HL-60 (cell line): Measurements from ENCODE around the gene INAFM2.

Experiments used
- CTCF ChIP-seq: IDR thresholded peaks from one replicate; pipeline ENCODE4 v1.5.1; 2011; ENCODE audit warnings: low read length, control low read depth, inconsistent platforms; ENCODE audit not compliant: insufficient read depth
- GABPA ChIP-seq: IDR thresholded peaks from 2 replicates; pipeline ENCODE4 v1.6.1; 2012; ENCODE audit warnings: low read depth
- POLR2AphosphoS5 ChIP-seq: IDR thresholded peaks from 2 replicates; pipeline ENCODE4 v1.6.1; 2012; ENCODE audit warnings: low read depth
- REST ChIP-seq: IDR thresholded peaks from 2 replicates; pipeline ENCODE4 v1.6.1; 2012; ENCODE audit warnings: low read depth; ENCODE audit not compliant: insufficient replicate concordance
- SPI1 ChIP-seq: IDR thresholded peaks from 2 replicates; pipeline ENCODE4 v1.6.1; 2012; ENCODE audit warnings: low read depth, mild to moderate bottlenecking, borderline replicate concordance

GRCh38 chr15:40289140-40289775 lies 34.2 kb upstream of the INAFM2 start:
- TF ChIP-seq CTCF (no peak), GABPA (no peak), REST (no peak), SPI1 (no peak), POLR2AphosphoS5 (no peak)
